ENCODE measurements around the gene C1orf52. TPM values are rescaled to one million over a fixed set of nuclear protein-coding genes. Genes with fewer than 3 reads are reported as not detected.
A peak's percentile ranks its signal among the peaks of the same experiment; 100 is the strongest.

Gene C1orf52
- total and polyA plus RNA-seq, 2 of the 13 experiments (the other 11 are each of a cell fraction or from before 2014, with no cell fraction given) = 19.4 to 27.4 TPM

DNA sequence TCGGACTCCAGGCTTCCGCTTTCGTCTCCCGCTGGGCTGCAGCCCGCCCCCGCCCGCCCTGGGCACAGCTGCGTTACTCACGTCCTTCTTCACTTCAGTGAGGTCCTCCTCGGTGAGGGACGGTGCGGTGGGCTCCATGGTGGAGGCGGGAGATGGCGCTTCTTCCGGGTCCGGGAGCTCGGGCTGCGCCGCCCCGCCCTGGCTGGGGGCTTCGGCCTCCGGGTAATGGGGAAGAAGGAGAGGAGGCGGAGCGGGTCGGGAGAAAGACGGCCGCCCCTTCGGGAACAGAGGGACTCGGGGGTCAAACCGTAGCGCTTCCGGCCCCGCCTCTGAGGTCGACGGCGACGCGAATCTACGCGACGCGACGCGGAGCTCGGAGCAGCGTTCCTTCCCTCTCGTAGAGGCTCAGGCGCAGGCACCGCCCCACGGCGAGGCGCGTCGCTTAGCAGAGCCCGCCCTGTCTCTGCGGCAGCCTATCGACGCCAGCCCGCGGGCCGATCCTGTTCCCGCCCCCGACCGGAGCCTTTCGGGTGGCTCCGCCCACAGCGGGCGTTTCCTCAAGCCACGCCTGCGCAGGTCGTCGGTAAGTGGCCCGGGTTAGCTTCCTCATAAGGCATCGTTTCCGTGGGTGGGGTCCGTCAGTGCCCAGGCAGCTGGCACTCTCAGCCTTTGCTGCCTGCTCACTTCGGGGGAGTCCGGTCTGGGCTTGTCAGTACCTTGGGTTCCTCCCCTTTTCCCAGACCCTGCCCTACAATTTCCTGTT is 16.9 kb upstream of the C1orf52 start, which contains the start of gene BCL10 (continued):
- TF ChIP-seq ZBTB21 (CRISPR knock-in tag; IDR thresholded peaks at IDR 0.05) (peak; percentile 57; the same call in 1 of the 2 replicates), DMAP1 (CRISPR knock-in tag; IDR thresholded peaks at IDR 0.05) (peak; percentile 59; the same call in 1 of the 2 replicates), SRSF4 (IDR thresholded peaks at IDR 0.05; ENCODE audit: low read depth, low read length, poor library complexity, severe bottlenecking) (no peak), GATAD1 (CRISPR knock-in tag; IDR thresholded peaks at IDR 0.05) (peak; percentile 91), ZNF614 (CRISPR knock-in tag; IDR thresholded peaks at IDR 0.05; ENCODE audit: borderline replicate concordance) (peak; percentile 45; the same call in 1 of the 2 replicates), JUNB (CRISPR knock-in tag; IDR thresholded peaks at IDR 0.05; ENCODE audit: borderline replicate concordance) (no peak), MAFF (IDR thresholded peaks at IDR 0.05; ENCODE audit: low read depth, low read length) (no peak), MIER3 (CRISPR knock-in tag; IDR thresholded peaks at IDR 0.05; ENCODE audit: borderline replicate concordance) (no peak), ZBTB20 (CRISPR knock-in tag; IDR thresholded peaks at IDR 0.05; ENCODE audit: borderline replicate concordance, low read depth) (no peak), ZFP91 (CRISPR knock-in tag; IDR thresholded peaks at IDR 0.05; ENCODE audit: borderline replicate concordance) (peak; percentile 87), ZNF501 (CRISPR knock-in tag; IDR thresholded peaks at IDR 0.05) (peak; percentile 88), KDM3A (CRISPR knock-in tag; IDR thresholded peaks at IDR 0.05; ENCODE audit: low read depth) (peak; percentile 91; the same call in 1 of the 2 replicates), CHCHD3 (CRISPR knock-in tag; IDR thresholded peaks at IDR 0.05) (0 out of 2 replicates have a peak, but pooled peaks have one; percentile 34), ZFP36 (IDR thresholded peaks at IDR 0.05; ENCODE audit: borderline replicate concordance, low read depth, low read length, partially characterized antibody) (peak; percentile 37), NCOA2 (CRISPR knock-in tag; IDR thresholded peaks at IDR 0.05) (no peak), SNAI1 (CRISPR knock-in tag; IDR thresholded peaks at IDR 0.05; ENCODE audit: borderline replicate concordance) (no peak), CHD2 (IDR thresholded peaks at IDR 0.05; ENCODE audit: low read depth, low read length) (no peak), TOE1 (CRISPR knock-in tag; IDR thresholded peaks at IDR 0.05) (0 out of 2 replicates have a peak, but pooled peaks have one; percentile 45), ZNF101 (CRISPR knock-in tag; IDR thresholded peaks at IDR 0.05; ENCODE audit: borderline replicate concordance, low read depth) (no peak), JARID2 (CRISPR knock-in tag; IDR thresholded peaks at IDR 0.05; ENCODE audit: insufficient replicate concordance) (no peak), RAD21 (CRISPR knock-in tag; IDR thresholded peaks at IDR 0.05) (no peak), ARNT2 (CRISPR knock-in tag; IDR thresholded peaks at IDR 0.05; ENCODE audit: low read depth) (0 out of 2 replicates have a peak, but pooled peaks have one; percentile 21), ZNF251 (CRISPR knock-in tag; IDR thresholded peaks at IDR 0.05) (no peak), SAFB2 (CRISPR knock-in tag; IDR thresholded peaks at IDR 0.05; ENCODE audit: borderline replicate concordance, low read depth) (peak; percentile 79; the same call in 1 of the 2 replicates), ATM (IDR thresholded peaks at IDR 0.05; ENCODE audit: borderline replicate concordance) (no peak)

Measured in HepG2 (cell line).